Gastrocnemius medialis (tissue), 4 donors: ENCODE measurements around the gene TUBB3. TPM values are rescaled to one million over a fixed set of nuclear protein-coding genes. Genes with fewer than 3 reads are reported as not detected.
"Not testable (repeated sequence)": the region's sequence is repeated elsewhere in the genome, so short reads cannot be mapped to it uniquely, and the experiment has no call there.

Experiments used
- ATAC-seq, 2 donors: fragments of 150-250 bp; one replicate each; pipeline ENCODE4 v1.9.1; 2016
- DNase-seq, 2 donors: peaks; one replicate each; pipeline ENCODE4 v3.0.0-alpha.2; 2019
- H3K27ac ChIP-seq, 4 donors: fragments of 200-600 bp; sonication (generic); 1 replicate in 1 of 4; 2 replicates in 3 of 4; pipeline ENCODE4 v1.5.1; 2016 to 2018; ENCODE audit warnings: mild to moderate bottlenecking in 2 of 4, moderate library complexity in 1 of 4
- H3K27me3 ChIP-seq, 3 donors: fragments of 200-600 bp; sonication (generic) in 2 of 3; 1 replicate in 1 of 3; 2 replicates in 2 of 3; pipeline versions ENCODE4 v1.5.1 to v1.6.0; 2016 to 2019; ENCODE audit warnings: mild to moderate bottlenecking in 1 of 3, moderate library complexity in 1 of 3
- H3K36me3 ChIP-seq, 2 donors: fragments of 200-600 bp; sonication (generic) in 1 of 2; one replicate each; pipeline ENCODE4 v1.5.1; 2017 to 2018
- H3K4me1 ChIP-seq, 2 donors: fragments of 200-600 bp; sonication (generic) in 1 of 2; one replicate each; pipeline ENCODE4 v1.5.1; 2016 to 2017; ENCODE audit warnings: mild to moderate bottlenecking in 2 of 2
- H3K4me3 ChIP-seq, 4 donors: fragments of 200-600 bp; sonication (generic) in 3 of 4; 1 replicate in 1 of 4; 2 replicates in 3 of 4; pipeline ENCODE4 v1.5.1; 2016 to 2019; ENCODE audit warnings: mild to moderate bottlenecking in 2 of 4
- H3K9me3 ChIP-seq, 3 donors: fragments of 200-600 bp; sonication (generic) in 2 of 3; 1 replicate in 1 of 3; 2 replicates in 2 of 3; pipeline ENCODE4 v1.5.1; 2016 to 2019
- POLR2A ChIP-seq, 2 donors: fragments of 450-650 bp; IDR thresholded peaks; one replicate each; pipeline ENCODE4 v1.6.1; 2017; ENCODE audit warnings: antibody characterized with exemption in 2 of 2, mild to moderate bottlenecking in 2 of 2, moderate library complexity in 2 of 2
- in situ Hi-C, 4 donors: fragments of 200-750 bp; cut with MboI; loops; one replicate each; pipeline versions ENCODE4 v1.15.0 to v1.8.0; 2017; ENCODE audit warnings: low sequenced_read_pairs in 4 of 4
- intact Hi-C: fragments of 100-400 bp; cut with DNase I; formaldehyde crosslinking; loops from one replicate; pipeline ENCODE4 v1.15.1; 2023; ENCODE audit warnings: low total_unique reads
- total RNA-seq, 4 donors: library from RNA; depleted of rRNA; stranded (reverse); fragments of >200 nt; gene quantifications; one replicate each; pipeline versions ENCODE4 v1.1.0 to v1.2.3, GENCODE V29; 2016
- TF ChIP-seq, protein P1 (sequence below), 5 experiments: fragments of 450-650 bp in 3 of 5; fragments of 200-600 bp in 2 of 5; sonication (generic) in 2 of 5; IDR thresholded peaks in 4 of 5; conservative IDR thresholded peaks in 1 of 5; 1 replicate in 4 of 5; 2 replicates in 1 of 5; pipeline ENCODE4 v1.5.1; 2016 to 2019; ENCODE audit warnings: antibody characterized with exemption in 5 of 5, mild to moderate bottlenecking in 3 of 5, moderate library complexity in 3 of 5

The TUBB3 gene
- total RNA-seq, 4 donors from 2014 or later: 1.1 TPM; not detected in 3

- H3K4me1 ChIP-seq: peaks cover 12 to 21% of the 10 kb centered on the region in 2 donors
- TF ChIP-seq POLR2A (IDR thresholded peaks at IDR 0.05): no peak
- TF ChIP-seq, protein P1, sequence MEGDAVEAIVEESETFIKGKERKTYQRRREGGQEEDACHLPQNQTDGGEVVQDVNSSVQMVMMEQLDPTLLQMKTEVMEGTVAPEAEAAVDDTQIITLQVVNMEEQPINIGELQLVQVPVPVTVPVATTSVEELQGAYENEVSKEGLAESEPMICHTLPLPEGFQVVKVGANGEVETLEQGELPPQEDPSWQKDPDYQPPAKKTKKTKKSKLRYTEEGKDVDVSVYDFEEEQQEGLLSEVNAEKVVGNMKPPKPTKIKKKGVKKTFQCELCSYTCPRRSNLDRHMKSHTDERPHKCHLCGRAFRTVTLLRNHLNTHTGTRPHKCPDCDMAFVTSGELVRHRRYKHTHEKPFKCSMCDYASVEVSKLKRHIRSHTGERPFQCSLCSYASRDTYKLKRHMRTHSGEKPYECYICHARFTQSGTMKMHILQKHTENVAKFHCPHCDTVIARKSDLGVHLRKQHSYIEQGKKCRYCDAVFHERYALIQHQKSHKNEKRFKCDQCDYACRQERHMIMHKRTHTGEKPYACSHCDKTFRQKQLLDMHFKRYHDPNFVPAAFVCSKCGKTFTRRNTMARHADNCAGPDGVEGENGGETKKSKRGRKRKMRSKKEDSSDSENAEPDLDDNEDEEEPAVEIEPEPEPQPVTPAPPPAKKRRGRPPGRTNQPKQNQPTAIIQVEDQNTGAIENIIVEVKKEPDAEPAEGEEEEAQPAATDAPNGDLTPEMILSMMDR (IDR thresholded peaks at IDR 0.05 in 4 of 5, conservative IDR thresholded peaks at IDR 0.05 in 1 of 5): no peak
- no peaks in the 10 kb centered on the region for H3K36me3 ChIP-seq
- no peak overlapping the region for H3K4me3 ChIP-seq
- DNase-seq (no peak), ATAC-seq (no peak)
- no peak overlapping the region for H3K27ac ChIP-seq
- intact Hi-C loops: no loop called here
- H3K27me3 ChIP-seq: peaks cover 46 to 53% (median 46%) of the 10 kb centered on the region in 3 donors
- in situ Hi-C loops: no loop called here
- H3K9me3 ChIP-seq: no peaks in the 10 kb centered on the region
Observed at GRCh38 chr16:89924925-89925307, 1.8 kb downstream of the TUBB3 start.

- Histone ChIP-seq H3K9me3 (no peaks in the 10 kb centered on the region), H3K4me3 (peak overlapping the region; percentile 50 to 68 (median 56)), H3K36me3 (no peaks in the 10 kb centered on the region), H3K27ac (no peak overlapping the region), H3K4me1 (peaks cover 12 to 21% of the 10 kb centered on the region in 2 donors), H3K27me3 (peaks cover 42 to 49% (median 42%) of the 10 kb centered on the region in 3 donors)
- in situ Hi-C loops: no loop called here
- TF ChIP-seq, protein P1 (IDR thresholded peaks at IDR 0.05 in 4 of 5, conservative IDR thresholded peaks at IDR 0.05 in 1 of 5): no peak
- TF ChIP-seq POLR2A (IDR thresholded peaks at IDR 0.05): no peak
- DNase-seq (no peak), ATAC-seq (peak in 1 of 2 donors; percentile 6)
- intact Hi-C loops: loop anchor here (1.0 kb wide), 1 partner anchor 23 kb away; the partner anchor contains the start of gene DEF8
Observed at GRCh38 chr16:89925596-89926079, 2.5 kb downstream of the TUBB3 start.

GRCh38 chr16:89931305-89931896 is 8.3 kb downstream of the TUBB3 start:
- Histone ChIP-seq H3K4me1 (peaks cover 0 to 2% of the 10 kb centered on the region in 2 donors), H3K27ac (no peak overlapping the region), H3K27me3 (no peaks in the 10 kb centered on the region), H3K4me3 (no peak overlapping the region), H3K36me3 (no peaks in the 10 kb centered on the region), H3K9me3 (no peaks in the 10 kb centered on the region)
- in situ Hi-C loops (no loop called here), intact Hi-C loops (no loop called here)
- DNase-seq (no peak), ATAC-seq (no peak)
- no peak for TF ChIP-seq POLR2A (IDR thresholded peaks at IDR 0.05)
- TF ChIP-seq, protein P1 (IDR thresholded peaks at IDR 0.05 in 4 of 5, conservative IDR thresholded peaks at IDR 0.05 in 1 of 5): no peak

DNA sequence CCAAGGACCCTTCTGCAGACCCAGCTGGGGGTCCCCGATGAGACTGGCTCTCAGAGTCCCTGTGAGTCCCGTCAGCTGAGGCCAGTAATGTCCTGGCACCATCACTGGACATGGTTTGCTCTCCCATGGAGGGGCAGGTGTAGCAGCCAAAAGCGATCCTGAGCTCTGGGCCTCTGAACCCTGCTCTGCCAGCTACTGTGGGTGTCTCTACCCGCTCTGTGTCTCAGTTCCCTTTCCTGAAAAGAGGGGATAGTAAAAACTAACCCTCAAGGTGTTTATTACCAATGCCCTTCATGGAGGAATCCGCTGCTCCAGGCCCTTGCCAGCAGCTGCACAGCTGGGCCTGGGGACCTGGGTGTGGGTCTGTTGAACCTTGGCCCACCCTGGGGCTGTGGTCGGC is 8.8 kb downstream of the TUBB3 start:
- ATAC-seq (no peak), DNase-seq (no peak)
- no peaks in the 10 kb centered on the region for H3K4me1 ChIP-seq
- no peaks in the 10 kb centered on the region for H3K36me3 ChIP-seq
- H3K4me3 ChIP-seq: no peak overlapping the region
- intact Hi-C loops (no loop called here), in situ Hi-C loops (no loop called here)
- no peak overlapping the region for H3K27ac ChIP-seq
- H3K27me3 ChIP-seq: no peaks in the 10 kb centered on the region
- no peaks in the 10 kb centered on the region for H3K9me3 ChIP-seq
- TF ChIP-seq, protein P1 (IDR thresholded peaks at IDR 0.05 in 4 of 5, conservative IDR thresholded peaks at IDR 0.05 in 1 of 5): no peak
- no peak for TF ChIP-seq POLR2A (IDR thresholded peaks at IDR 0.05)

GRCh38 chr16:89934019-89934418 is 10.9 kb downstream of the TUBB3 start:
- intact Hi-C loops, H3K4me1 ChIP-seq, H3K4me3 ChIP-seq, DNase-seq, ATAC-seq, H3K27ac ChIP-seq, H3K27me3 ChIP-seq, in situ Hi-C loops, H3K36me3 ChIP-seq, H3K9me3 ChIP-seq: not testable (repeated sequence)
